H7 (cell line): ENCODE data around the gene NDFIP1. TPM values are rescaled to one million over a fixed set of nuclear protein-coding genes. Genes with fewer than 3 reads are reported as not detected.
A peak's percentile ranks its signal among the peaks of the same experiment; 100 is the strongest.

Source experiments
- DNase-seq: peaks from one replicate; pipeline ENCODE4 v3.0.0; 2012
- H3K27me3 ChIP-seq: 2 replicates; pipeline ENCODE4 v1.6.0; 2011; ENCODE audit warnings: mild to moderate bottlenecking, low read length; ENCODE audit not compliant: control insufficient read depth, insufficient read depth
- H3K36me3 ChIP-seq: replicated peaks from 2 replicates; pipeline ENCODE4 v1.5.1; 2011; ENCODE audit warnings: low read length; ENCODE audit not compliant: control insufficient read depth, insufficient read depth
- H3K4me3 ChIP-seq: 2 replicates; pipeline ENCODE4 v1.5.1; 2011; ENCODE audit warnings: low read depth, mild to moderate bottlenecking, control low read depth, low read length, moderate library complexity; ENCODE audit not compliant: insufficient read depth
- total RNA-seq: library from RNA; depleted of rRNA; stranded (reverse); fragments of >200 nt; shearing (Covaris generic); gene quantifications from 2 replicates; pipeline ENCODE4 v1.2.3, GENCODE V29; 2014

The NDFIP1 gene
- total RNA-seq, 1 experiment from 2014 or later = 45.7 TPM

DNA sequence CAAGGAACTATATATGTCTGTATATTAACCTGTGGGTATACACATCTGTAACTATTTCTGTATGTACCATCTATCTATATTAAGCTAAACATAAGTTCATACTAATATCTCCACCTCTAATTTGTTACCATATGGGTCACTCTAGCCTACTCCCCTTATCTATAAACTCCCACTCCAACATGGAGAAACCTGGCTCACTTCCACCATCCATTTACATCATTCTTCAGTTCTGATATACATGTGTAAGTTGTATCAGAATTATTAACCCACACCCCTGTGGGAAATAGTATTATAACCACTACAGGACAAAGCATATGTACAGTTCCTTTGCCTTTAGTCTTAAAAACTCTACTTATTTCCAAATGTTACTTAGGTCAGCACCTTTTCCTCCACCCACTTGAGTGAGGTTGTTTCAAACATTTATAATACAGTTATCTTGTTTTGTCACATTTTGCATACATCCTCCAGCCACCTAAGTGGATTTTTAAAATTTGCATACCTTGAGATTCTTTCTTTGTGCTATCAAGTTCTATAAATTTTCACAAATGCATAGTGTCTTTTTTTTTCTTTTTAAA lies 10.6 kb downstream of the NDFIP1 start:
- no peaks in the 10 kb centered on the region for H3K27me3 ChIP-seq
- no peak overlapping the region for H3K4me3 ChIP-seq
- no peaks in the 10 kb centered on the region for H3K36me3 ChIP-seq
- no peak for DNase-seq

- Histone ChIP-seq H3K36me3 (no peaks in the 10 kb centered on the region), H3K4me3 (no peak overlapping the region), H3K27me3 (no peaks in the 10 kb centered on the region)
- DNase-seq = no peak
These were observed 11.8 kb downstream of the NDFIP1 start for GRCh38 chr5:142120247-142120935.

GRCh38 chr5:142122121-142122520 lies 13.5 kb downstream of the NDFIP1 start:
- DNase-seq = no peak
- H3K27me3 ChIP-seq = no peaks in the 10 kb centered on the region
- H3K4me3 ChIP-seq = no peak overlapping the region
- no peaks in the 10 kb centered on the region for H3K36me3 ChIP-seq

GRCh38 chr5:142125378-142125777 lies 16.8 kb downstream of the NDFIP1 start:
- DNase-seq = no peak
- Histone ChIP-seq H3K27me3 (no peaks in the 10 kb centered on the region), H3K4me3 (no peak overlapping the region), H3K36me3 (no peaks in the 10 kb centered on the region)

DNA sequence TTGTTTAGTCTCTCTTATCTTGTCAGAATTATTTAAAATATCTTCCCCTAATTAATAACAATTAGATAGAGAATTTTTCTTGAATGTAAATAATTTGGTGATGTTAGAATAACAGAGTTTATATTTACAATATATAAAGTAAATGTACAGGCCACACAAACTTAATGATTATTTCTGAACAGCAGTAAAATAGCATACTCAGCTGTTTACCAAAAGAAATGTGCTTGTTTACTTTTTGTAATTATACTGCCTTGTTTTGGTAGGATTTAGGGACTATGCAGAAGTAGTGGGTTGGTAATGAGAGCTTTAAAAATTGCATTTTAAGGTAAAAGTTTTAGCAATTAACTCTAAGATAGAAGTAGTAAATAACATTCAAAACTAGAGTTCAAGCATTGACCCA lies 17.4 kb downstream of the NDFIP1 start:
- Histone ChIP-seq H3K27me3 (no peaks in the 10 kb centered on the region), H3K4me3 (no peak overlapping the region), H3K36me3 (no peaks in the 10 kb centered on the region)
- no peak for DNase-seq

DNA sequence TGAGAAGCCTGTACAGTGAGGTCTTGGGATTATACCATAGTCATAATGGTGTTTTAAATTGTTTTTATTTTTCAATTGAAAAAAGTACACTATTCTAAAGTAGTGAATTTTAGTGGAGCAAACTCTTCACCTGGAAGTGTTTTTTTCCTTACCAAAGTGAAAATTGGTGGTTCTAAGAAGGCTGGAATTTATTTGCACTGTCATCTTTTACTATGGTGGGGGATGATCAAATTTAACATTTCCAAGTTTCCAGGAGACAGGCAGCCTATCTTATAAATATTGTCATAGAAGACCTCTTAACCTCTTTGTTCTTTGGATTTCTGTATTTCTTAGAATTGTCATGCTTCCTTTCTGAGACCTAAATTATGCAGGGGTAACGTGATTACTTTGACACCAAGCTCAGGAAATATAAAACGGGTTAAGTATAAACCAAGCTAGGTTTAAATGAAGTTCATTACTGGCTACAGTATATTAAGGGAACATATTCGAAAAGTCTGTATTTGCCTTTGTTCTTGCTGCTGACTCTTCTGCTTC lies 20.2 kb downstream of the NDFIP1 start:
- H3K27me3 ChIP-seq = no peaks in the 10 kb centered on the region
- no peaks in the 10 kb centered on the region; the same call in 1 of the 2 replicates for H3K36me3 ChIP-seq
- DNase-seq = no peak
- no peak overlapping the region for H3K4me3 ChIP-seq

GRCh38 chr5:142129446-142130066 lies 21.0 kb downstream of the NDFIP1 start:
- Histone ChIP-seq H3K4me3 (no peak overlapping the region), H3K27me3 (no peaks in the 10 kb centered on the region), H3K36me3 (no peaks in the 10 kb centered on the region; the same call in 1 of the 2 replicates)
- no peak for DNase-seq

GRCh38 chr5:142131394-142131793 lies 22.8 kb downstream of the NDFIP1 start:
- H3K36me3 ChIP-seq = peaks cover 1% of the 10 kb centered on the region
- H3K4me3 ChIP-seq = no peak overlapping the region
- DNase-seq = no peak
- H3K27me3 ChIP-seq = no peaks in the 10 kb centered on the region

DNA sequence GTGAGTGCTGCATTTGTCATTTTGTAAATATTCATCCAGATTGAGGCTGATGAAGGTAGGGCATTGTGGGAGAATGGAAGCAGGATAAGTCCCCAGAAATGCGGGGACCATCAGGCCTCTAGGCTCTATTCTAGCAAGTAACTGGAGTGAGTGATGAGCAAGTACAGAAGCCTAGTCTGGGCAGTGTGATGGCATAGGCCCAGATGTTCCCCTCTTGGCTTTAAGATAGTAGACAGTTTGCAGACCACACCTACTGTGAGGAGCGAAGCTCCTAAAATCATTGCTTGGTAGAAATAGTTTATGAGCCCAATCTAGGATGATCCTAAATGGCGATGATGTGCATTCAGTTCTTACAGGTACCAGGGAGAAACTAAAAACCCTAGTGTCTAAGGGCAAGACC lies 24.3 kb downstream of the NDFIP1 start:
- Histone ChIP-seq H3K4me3 (no peak overlapping the region), H3K36me3 (peaks cover 1% of the 10 kb centered on the region), H3K27me3 (no peaks in the 10 kb centered on the region)
- DNase-seq = no peak

GRCh38 chr5:142133330-142134206 lies 25.0 kb downstream of the NDFIP1 start:
- Histone ChIP-seq H3K27me3 (no peaks in the 10 kb centered on the region), H3K4me3 (no peak overlapping the region), H3K36me3 (peaks cover 1% of the 10 kb centered on the region)
- no peak for DNase-seq

DNA sequence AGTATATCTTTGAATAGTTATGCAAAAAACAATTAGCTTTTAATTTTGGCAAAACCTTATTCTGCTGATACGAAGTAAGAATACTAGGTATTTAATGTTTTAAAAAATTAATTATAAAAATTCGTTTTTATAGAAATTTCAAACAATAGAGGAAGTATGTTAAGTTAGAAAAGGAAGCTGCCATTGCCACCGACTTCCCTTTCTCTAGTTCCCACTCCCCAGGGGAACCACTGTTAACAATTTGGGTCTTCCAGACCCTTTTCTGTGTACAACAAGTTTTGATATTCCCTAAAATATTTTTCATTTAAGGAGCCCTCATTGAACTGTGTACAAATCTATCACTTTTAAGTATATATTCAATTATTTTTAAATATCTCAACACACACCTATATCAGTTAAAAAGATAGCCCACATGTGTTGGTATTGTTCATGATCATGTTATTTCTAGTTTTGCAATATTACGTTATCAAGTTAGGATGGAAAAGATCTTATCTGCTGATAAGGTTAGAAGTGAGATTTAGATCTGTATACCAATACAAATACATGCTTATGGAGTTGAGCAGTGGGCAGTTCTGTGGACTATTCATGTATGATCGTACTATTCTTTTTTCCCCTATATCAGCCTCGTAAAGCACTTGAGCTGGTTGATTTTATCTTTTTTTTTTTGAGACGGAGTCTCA lies 25.9 kb downstream of the NDFIP1 start:
- Histone ChIP-seq H3K27me3 (no peaks in the 10 kb centered on the region), H3K4me3 (no peak overlapping the region), H3K36me3 (peaks cover 1% of the 10 kb centered on the region)
- DNase-seq = no peak

GRCh38 chr5:142141463-142141862 lies 32.9 kb downstream of the NDFIP1 start:
- no peak for DNase-seq
- Histone ChIP-seq H3K27me3 (no peaks in the 10 kb centered on the region), H3K4me3 (no peak overlapping the region), H3K36me3 (peaks cover 4% of the 10 kb centered on the region)

- peaks cover 4% of the 10 kb centered on the region for H3K36me3 ChIP-seq
These were observed 35.3 kb downstream of the NDFIP1 start for GRCh38 chr5:142143878-142144277.

More at GRCh38 chr5:142143878-142144277, 35.3 kb downstream of the NDFIP1 start:
- no peak overlapping the region for H3K4me3 ChIP-seq
- no peaks in the 10 kb centered on the region for H3K27me3 ChIP-seq
- DNase-seq = peak; percentile 38
